ENCODE results near the gene CFAP206. TPM values are rescaled to one million over a fixed set of nuclear protein-coding genes. Genes with fewer than 3 reads are reported as not detected.

CFAP206 gene
- total and polyA plus RNA-seq, 10 of the 15 experiments (the other 5 are each of a cell fraction or from before 2014, with no cell fraction given): 0.04 to 0.24 (median 0.09) TPM; not detected in 6

DNA sequence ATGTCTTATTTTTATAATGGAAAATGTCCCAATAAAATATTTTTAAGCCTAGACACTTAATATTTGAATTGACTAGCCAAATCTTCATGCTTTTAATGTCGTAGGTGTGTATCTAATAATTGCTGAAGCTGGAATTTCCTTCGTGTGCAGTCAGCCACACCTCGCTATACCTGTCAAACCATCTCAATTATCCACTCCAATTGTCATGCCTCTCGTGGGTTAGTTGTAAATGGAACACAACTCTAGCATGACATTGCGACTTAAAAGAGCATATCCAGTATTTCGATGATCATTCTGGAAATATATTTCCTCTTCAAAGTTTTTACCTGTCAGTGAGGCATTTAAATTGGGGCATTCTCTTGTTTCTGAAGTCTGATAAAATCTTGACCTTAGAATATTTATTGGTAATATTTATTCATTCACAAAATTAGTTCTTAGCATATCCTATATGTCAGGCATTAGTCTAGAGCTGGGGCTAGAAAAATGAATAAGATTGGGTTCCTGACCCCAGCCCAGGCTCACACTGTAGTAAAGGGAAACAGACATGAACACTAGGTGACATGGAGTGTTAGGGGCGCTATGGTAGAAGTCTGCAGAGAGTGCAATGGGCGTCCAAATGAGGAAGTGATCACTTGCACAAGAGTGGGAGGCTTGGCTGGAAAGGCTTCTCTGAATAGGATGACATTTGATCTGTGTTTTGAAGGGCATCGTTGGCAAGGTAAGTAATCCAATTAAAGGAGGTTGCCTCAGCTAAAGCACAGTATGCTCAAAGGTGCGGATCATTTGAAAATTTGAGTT, 11.0 kb upstream of the CFAP206 start:
- intact Hi-C loops (cut with micrococcal nuclease; ENCODE audit: unreplicated experiment) (loop anchor here (5.0 kb wide), 1 partner anchor 411 kb away; no protein-coding TSS in a partner anchor), in situ Hi-C loops (cut with MboI) (no loop called here)
- H3K4me1 ChIP-seq (ENCODE audit: control insufficient read depth, insufficient read depth, low read length): no peaks in the 10 kb centered on the region
- peak; percentile 54 for FAIRE-seq
- H3K36me3 ChIP-seq (ENCODE audit: control insufficient read depth in 2 of 2, insufficient read depth in 2 of 2, low read length in 1 of 2): no peaks in the 10 kb centered on the region
- no peaks in the 10 kb centered on the region for H3K9me3 ChIP-seq (replicated peaks; ENCODE audit: control insufficient read depth, insufficient read depth, low read length)
- ChIA-PET RAD21 (ENCODE audit: unreplicated experiment) (interaction anchor here (0.6 kb wide), 1 partner anchor 303 kb away, joined by 3 read pairs; no protein-coding TSS in a partner anchor), SMC1A (ENCODE audit: uncharacterized antibody, unreplicated experiment) (interaction anchor here (1.1 kb wide), 1 partner anchor 1587 kb away, joined by 3 read pairs; no protein-coding TSS in a partner anchor), POLR2A (no interaction called here), CTCF (interaction anchor here (1.2 to 1.8 kb wide), 2 partner anchors 9 to 841 kb away, joined by 4 to 6 read pairs; no protein-coding TSS in a partner anchor)
- H3K9ac ChIP-seq (ENCODE audit: control insufficient read depth, insufficient read depth, low read length): no peak overlapping the region
- 40% methylated on average over 10 of the region's 10 CpGs for WGBS (ENCODE audit: insufficient coverage, insufficient replicate concordance, low lambda C conversion rate, missing lambda C conversion rate)
- BruUV-seq (replicated peaks): no TSS peak
- ATAC-seq: peak; percentile 94
- no peak overlapping the region for H3K4me2 ChIP-seq (ENCODE audit: control insufficient read depth, insufficient read depth)
- H3K27ac ChIP-seq (ENCODE audit: control insufficient read depth, insufficient read depth): no peak overlapping the region
- H2AFZ ChIP-seq (ENCODE audit: control insufficient read depth, low read depth, low read length): no peak overlapping the region
- H3K79me2 ChIP-seq (ENCODE audit: control insufficient read depth, insufficient read depth, low read length): no peaks in the 10 kb centered on the region
- no peaks in the 10 kb centered on the region for H3K27me3 ChIP-seq (replicated peaks in 1 of 2; ENCODE audit: control insufficient read depth in 2 of 2, insufficient read depth in 2 of 2, low read length in 1 of 2)
- H3K4me3 ChIP-seq: no peak overlapping the region
- no peak for DNase-seq (ENCODE audit: low read depth, low spot score)
- no peaks in the 10 kb centered on the region for H4K20me1 ChIP-seq (ENCODE audit: control insufficient read depth, insufficient read depth)
- TF ChIP-seq, protein P1, sequence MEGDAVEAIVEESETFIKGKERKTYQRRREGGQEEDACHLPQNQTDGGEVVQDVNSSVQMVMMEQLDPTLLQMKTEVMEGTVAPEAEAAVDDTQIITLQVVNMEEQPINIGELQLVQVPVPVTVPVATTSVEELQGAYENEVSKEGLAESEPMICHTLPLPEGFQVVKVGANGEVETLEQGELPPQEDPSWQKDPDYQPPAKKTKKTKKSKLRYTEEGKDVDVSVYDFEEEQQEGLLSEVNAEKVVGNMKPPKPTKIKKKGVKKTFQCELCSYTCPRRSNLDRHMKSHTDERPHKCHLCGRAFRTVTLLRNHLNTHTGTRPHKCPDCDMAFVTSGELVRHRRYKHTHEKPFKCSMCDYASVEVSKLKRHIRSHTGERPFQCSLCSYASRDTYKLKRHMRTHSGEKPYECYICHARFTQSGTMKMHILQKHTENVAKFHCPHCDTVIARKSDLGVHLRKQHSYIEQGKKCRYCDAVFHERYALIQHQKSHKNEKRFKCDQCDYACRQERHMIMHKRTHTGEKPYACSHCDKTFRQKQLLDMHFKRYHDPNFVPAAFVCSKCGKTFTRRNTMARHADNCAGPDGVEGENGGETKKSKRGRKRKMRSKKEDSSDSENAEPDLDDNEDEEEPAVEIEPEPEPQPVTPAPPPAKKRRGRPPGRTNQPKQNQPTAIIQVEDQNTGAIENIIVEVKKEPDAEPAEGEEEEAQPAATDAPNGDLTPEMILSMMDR (IDR thresholded peaks at IDR 0.05 in 2 of 3, conservative IDR thresholded peaks at IDR 0.05 in 1 of 3; ENCODE audit: control insufficient read depth in 2 of 3, extremely low read depth in 1 of 3, insufficient read depth in 1 of 3, low read depth in 3 of 3, low read length in 3 of 3): peak in 2 of 3 experiments; percentile 8; a peak in 1 of 6 replicates
- TF ChIP-seq FOS (IDR thresholded peaks at IDR 0.05; ENCODE audit: borderline replicate concordance, extremely low read depth, insufficient read length) (no peak), CHD2 (IDR thresholded peaks at IDR 0.05; ENCODE audit: borderline replicate concordance, low read depth, low read length) (no peak), EGR1 (IDR thresholded peaks at IDR 0.05; ENCODE audit: borderline replicate concordance in 1 of 2, low read depth in 2 of 2, low read length in 2 of 2) (peak in 1 of 2 experiments; percentile 32; a peak in 1 of 3 replicates), KLF5 (IDR thresholded peaks at IDR 0.05; ENCODE audit: partially characterized antibody) (no peak), ZNF217 (IDR thresholded peaks at IDR 0.05) (no peak), YY1 (IDR thresholded peaks at IDR 0.05; ENCODE audit: low read depth, low read length) (no peak), IKZF1 (conservative IDR thresholded peaks at IDR 0.05) (peak; percentile 42; the same call in 1 of the 2 replicates)
- TF ChIP-seq, protein P2, sequence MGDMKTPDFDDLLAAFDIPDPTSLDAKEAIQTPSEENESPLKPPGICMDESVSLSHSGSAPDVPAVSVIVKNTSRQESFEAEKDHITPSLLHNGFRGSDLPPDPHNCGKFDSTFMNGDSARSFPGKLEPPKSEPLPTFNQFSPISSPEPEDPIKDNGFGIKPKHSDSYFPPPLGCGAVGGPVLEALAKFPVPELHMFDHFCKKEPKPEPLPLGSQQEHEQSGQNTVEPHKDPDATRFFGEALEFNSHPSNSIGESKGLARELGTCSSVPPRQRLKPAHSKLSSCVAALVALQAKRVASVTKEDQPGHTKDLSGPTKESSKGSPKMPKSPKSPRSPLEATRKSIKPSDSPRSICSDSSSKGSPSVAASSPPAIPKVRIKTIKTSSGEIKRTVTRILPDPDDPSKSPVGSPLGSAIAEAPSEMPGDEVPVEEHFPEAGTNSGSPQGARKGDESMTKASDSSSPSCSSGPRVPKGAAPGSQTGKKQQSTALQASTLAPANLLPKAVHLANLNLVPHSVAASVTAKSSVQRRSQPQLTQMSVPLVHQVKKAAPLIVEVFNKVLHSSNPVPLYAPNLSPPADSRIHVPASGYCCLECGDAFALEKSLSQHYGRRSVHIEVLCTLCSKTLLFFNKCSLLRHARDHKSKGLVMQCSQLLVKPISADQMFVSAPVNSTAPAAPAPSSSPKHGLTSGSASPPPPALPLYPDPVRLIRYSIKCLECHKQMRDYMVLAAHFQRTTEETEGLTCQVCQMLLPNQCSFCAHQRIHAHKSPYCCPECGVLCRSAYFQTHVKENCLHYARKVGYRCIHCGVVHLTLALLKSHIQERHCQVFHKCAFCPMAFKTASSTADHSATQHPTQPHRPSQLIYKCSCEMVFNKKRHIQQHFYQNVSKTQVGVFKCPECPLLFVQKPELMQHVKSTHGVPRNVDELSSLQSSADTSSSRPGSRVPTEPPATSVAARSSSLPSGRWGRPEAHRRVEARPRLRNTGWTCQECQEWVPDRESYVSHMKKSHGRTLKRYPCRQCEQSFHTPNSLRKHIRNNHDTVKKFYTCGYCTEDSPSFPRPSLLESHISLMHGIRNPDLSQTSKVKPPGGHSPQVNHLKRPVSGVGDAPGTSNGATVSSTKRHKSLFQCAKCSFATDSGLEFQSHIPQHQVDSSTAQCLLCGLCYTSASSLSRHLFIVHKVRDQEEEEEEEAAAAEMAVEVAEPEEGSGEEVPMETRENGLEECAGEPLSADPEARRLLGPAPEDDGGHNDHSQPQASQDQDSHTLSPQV (IDR thresholded peaks at IDR 0.05): no peak
- TF ChIP-seq, protein P3, sequence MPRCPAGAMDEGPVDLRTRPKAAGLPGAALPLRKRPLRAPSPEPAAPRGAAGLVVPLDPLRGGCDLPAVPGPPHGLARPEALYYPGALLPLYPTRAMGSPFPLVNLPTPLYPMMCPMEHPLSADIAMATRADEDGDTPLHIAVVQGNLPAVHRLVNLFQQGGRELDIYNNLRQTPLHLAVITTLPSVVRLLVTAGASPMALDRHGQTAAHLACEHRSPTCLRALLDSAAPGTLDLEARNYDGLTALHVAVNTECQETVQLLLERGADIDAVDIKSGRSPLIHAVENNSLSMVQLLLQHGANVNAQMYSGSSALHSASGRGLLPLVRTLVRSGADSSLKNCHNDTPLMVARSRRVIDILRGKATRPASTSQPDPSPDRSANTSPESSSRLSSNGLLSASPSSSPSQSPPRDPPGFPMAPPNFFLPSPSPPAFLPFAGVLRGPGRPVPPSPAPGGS (IDR thresholded peaks at IDR 0.05; ENCODE audit: borderline replicate concordance, insufficient read depth, low read depth, low read length, poor library complexity, severe bottlenecking): no peak
